ENCODE results near the gene IFFO2.
A peak's percentile ranks its signal among the peaks of the same experiment; 100 is the strongest.
"Not testable (repeated sequence)": the region's sequence is repeated elsewhere in the genome, so short reads cannot be mapped to it uniquely, and the experiment has no call there.

Gene IFFO2

GRCh38 chr1:18878538-18879214, 77.8 kb downstream of the IFFO2 start:
- no peak for DNase-seq

- no peak for DNase-seq
Measured at GRCh38 chr1:18877282-18877681, 79.2 kb downstream of the IFFO2 start.

GRCh38 chr1:18876210-18876609, 80.3 kb downstream of the IFFO2 start:
- DNase-seq = no peak

GRCh38 chr1:18875796-18876128, 80.7 kb downstream of the IFFO2 start:
- no peak for DNase-seq

- DNase-seq = peak in 55 of 56 donors; percentile 13 to 87 (median 52)
Measured at GRCh38 chr1:18875107-18875795, 81.2 kb downstream of the IFFO2 start.

GRCh38 chr1:18874600-18874999, 81.9 kb downstream of the IFFO2 start:
- no peak for DNase-seq

GRCh38 chr1:18874036-18874435, 82.4 kb downstream of the IFFO2 start:
- no peak for DNase-seq

- DNase-seq = no peak
Measured at GRCh38 chr1:18872071-18872611, 84.3 kb downstream of the IFFO2 start.

- no peak for DNase-seq
Measured at GRCh38 chr1:18871401-18872070, 84.9 kb downstream of the IFFO2 start.

GRCh38 chr1:18870957-18871356, 85.5 kb downstream of the IFFO2 start:
- no peak for DNase-seq

GRCh38 chr1:18870595-18870865, 85.9 kb downstream of the IFFO2 start:
- not testable (repeated sequence) for DNase-seq

- no peak for DNase-seq
Measured at GRCh38 chr1:18869847-18870594, 86.5 kb downstream of the IFFO2 start.

GRCh38 chr1:18868801-18869424, 87.6 kb downstream of the IFFO2 start:
- DNase-seq = peak in 7 of 56 donors; percentile 10 to 54 (median 19)

- no peak for DNase-seq
Measured at GRCh38 chr1:18868354-18868753, 88.1 kb downstream of the IFFO2 start.

GRCh38 chr1:18866846-18867245, 89.6 kb downstream of the IFFO2 start:
- no peak for DNase-seq

GRCh38 chr1:18866314-18866713, 90.2 kb downstream of the IFFO2 start:
- DNase-seq = no peak

- no peak for DNase-seq
Measured at GRCh38 chr1:18865176-18865575, 91.3 kb downstream of the IFFO2 start.

GRCh38 chr1:18861590-18861989, 94.9 kb downstream of the IFFO2 start:
- DNase-seq = no peak

GRCh38 chr1:18861082-18861481, 95.4 kb downstream of the IFFO2 start:
- DNase-seq = no peak

- DNase-seq = no peak
Measured at GRCh38 chr1:18859560-18859959, 96.9 kb downstream of the IFFO2 start, which contains the start of gene TAS1R2. TAS1R2 (minus strand) TSS chr1:18859660; CDS start chr1:18859660, 0 bp downstream.

GRCh38 chr1:18858070-18858688, 98.3 kb downstream of the IFFO2 start:
- DNase-seq = no peak
